ENCODE data around the gene ALPK1.

The ALPK1 gene

DNA sequence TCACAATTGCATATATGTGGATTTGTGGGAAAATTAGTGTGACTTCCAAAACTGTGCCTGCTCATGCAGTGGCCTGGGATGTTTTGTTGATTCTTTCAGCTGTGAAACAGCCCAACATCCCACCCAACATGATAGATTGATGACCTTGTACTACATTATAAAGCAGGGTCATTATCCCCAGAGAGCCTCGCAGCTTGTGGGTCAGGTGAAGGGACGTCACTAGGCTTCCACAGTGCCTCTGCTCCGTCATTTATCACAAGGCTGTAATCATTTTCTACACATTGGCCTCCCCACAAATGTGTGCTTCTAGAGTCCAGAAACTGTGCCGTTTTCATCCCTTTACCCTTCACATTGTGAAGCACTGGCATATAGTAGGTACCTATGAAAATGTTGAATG lies 31.6 kb downstream of the ALPK1 start:
- no peak for DNase-seq

DNA sequence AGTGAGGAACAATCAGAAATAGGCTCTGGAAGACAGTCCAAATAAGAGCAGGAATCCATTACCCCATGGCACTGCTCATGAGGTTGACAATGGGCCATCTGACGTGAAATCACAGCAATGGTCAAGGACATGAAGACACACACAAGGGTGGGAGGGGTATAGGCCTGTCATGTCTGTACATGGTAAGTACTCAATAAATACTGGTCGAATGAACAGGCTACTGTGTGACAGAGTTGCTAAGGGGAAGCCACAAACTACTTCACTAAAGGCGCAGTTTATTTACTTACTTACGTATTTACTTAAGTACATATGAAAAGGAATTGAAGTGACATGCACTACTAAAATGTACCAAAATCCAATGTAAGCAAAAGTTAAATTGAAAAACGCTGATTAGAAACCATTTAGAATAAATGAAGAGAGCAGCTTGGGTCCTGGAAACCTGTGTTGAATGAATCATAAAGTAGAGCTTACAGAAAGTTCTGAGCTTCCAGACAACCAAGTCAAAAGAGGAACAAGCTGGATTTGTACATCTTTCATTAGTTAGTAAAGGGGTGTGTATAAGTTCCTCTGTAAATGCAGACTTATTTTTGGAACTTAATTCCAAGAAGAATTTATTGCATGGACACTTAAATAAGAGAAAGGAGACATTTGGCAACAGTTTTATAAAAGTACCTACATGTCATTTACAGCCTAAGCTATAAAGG lies 32.7 kb downstream of the ALPK1 start:
- DNase-seq, result no peak

DNA sequence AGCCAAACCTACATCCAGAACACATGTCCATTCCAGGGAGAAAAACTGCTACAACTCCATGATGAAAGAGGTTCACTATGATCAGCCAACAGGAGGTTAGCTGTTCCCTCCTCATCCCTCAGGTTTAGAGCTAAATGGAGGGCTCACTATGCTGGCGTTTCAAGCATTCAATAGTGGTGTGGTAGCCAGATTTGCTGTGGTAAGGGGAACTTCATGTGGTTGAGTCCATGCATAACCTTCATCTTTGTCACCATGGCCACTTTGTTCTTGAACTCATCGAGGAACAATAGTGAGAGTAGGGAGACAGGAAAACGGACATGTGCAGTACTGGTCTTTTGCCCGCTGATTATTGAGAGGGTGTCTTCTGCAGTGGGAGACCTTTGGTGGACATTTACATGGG lies 33.8 kb downstream of the ALPK1 start:
- DNase-seq, result no peak

DNA sequence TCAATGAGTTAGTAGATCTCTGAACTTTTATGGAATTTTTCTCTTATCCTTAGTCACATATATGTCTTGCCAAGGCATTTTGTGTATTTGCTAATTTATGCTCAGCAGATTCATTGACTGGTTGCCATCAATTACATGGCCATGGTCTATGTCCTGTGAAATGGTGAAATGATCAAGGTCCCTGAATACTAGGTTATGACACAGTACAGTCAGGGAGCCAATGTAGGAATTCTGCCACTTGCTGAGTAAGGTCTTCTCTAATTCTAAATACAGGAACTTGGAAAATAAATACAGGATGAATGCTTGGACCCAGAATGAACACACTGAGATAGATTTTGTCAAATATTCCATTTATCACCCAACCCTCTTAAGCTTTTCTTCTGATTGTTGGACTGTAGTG lies 35.2 kb downstream of the ALPK1 start:
- DNase-seq, result no peak

DNA sequence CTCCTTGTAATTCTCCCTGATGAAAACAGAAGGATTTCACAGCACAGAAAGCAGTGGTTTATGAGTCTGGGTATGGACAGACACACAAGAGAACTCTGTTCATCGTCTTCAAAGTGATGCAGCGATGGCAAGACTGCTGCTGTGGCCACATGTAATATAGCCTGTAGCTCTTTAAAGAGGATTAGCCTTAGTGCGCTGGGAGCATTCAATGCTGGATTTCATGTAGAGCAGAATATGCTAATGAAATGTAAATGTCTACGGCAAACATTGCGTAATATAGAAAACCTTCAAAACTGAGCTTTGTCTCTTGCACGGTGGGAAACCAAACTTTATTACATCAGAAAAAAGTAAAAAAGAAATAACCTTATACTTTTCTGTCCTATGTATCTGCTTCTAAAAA lies 42.9 kb downstream of the ALPK1 start:
- DNase-seq, result no peak

DNA sequence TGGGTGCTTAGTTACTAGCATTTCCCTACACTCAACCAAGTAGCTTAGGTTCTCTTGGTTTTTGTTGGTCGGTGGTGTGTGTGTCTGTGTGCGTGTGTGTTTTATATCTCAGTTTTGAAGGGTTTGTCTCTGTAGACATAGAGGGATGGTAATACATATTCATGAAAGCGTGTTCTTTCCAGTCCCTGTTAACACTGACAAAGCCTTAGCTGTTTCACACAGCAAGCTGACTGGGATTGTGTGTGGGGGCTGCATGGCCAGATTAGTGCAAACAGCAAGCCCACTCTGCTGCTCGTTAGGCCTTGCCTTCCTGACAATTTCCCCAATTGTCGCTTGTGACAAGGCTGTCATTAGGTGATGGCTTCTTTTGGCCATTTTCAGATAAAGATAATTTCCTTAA lies 43.9 kb downstream of the ALPK1 start:
- no peak for DNase-seq

DNA sequence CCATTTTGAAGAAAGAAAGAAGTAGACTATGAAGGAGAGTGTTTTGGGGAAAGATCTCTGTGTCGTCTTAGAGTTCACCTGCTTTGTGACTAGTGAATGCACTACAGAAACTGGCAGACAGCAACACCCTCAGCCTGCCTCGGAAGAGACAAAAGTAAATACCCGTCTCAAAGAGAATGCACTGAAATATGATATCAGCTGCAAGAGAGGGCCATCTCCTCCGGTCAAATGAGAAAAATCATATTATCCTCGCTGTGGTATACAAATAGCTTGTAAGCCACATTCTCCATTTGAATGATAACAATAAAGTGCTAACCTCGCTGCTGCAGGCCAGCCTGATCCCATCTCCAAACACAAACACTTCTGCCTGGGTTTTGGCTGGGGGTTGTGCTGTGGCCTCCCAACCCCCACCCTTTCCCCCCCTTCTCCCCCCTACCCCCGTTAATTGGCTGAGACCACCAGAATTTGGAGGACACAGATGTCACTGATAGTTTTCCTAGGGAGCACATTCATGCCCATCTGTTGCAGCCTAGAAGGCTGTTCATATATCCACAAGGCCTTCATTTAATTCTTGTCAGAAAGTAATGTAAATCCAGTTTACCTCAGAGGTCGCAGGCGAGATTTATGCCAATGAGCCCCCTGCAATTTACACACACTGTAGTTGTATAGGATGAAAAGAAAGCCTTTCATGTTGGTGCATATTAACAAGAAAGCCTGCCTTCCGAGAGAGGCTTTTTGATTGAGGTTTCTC lies 46.3 kb downstream of the ALPK1 start:
- DNase-seq, result peak; percentile 8

DNA sequence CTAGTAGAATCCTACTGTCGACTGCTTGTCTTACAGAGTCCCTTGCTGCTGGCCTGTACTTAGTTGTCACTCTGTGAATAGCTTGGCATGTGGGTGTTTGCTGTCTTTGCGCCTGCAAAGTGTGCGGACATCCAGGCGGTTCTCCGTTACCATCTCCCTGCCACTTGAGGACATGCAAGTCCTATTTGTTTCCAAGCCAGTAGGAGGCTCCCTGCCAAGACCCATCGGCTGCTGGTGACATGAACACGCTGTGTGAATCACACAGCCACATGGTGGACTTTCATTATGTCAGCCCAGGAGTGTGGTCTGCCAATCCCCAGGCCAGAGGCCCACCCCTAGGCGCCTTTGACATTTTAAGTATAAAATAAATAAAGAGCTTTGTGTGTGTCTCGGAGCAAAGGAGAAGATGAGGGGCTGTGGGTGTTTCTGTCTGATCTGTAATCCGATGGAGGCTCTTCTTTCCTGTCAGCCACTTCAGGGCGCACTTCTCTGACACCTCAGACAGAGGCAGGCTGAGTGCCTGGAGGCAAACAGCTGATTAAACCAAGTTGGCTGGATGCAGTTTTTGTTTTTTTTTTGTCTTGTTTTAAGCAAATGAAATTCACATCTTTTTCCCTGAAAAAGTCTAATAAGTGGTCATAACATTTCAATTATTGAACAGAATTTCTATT lies 51.5 kb downstream of the ALPK1 start:
- DNase-seq, result peak; percentile 49

DNA sequence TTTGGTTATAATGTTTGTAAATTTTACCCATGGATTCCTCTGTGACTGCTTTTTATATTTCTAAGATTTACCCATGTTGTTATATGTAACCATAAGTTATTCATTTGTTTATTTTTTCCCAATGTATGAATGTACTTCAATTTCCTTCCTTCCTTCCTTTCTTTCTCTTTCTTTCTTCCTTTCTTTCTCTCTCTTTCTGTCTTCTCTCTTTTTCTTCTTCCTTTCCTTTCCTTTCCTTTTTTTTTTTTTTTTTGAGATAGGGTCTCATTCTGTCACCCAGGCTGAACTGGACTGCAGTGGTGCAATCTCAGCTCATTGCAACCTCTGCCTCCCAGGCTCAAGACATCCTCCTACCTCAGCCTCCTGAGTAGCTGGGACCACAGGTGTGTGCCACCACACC lies 55.6 kb downstream of the ALPK1 start:
- DNase-seq, result no peak

DNA sequence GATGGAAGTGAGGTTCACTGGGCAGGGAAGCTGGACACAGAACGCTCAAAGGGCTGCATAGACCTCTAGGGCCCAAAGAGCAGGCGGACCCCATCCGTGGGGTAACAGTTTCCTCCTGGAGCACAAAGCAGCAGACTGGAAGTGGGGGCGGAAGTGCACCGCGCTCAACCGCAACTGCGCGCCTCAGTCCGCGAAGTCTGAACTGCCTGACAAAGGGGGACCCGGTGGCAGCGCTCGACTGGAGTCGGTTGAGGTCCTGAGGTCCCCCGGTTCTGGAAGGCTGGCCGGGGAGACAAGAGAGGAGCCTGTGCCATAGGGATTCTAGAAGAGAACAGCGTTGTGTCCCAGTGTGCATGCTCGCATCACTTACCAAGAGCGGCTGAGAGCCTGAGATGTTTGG lies 58.5 kb downstream of the ALPK1 start:
- DNase-seq, result no peak

DNA sequence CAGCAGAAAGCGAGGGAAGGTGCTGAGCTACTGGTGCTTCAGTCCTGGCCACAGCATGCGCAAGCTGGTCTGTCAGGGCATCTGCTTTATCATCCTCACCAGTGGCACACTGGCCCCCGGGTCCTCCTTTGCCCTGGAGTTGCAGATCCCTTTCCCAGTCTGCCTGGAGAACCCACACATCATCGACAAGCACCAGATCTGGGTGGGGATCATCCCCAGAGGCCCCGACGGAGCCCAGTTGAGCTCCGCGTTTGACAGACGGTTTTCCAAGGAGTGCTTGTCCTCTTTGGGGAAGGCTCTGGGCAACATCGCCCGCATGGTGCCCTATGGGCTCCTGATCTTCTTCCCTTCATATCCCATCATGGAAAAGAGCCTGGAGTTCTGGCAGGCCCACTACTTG lies 60.3 kb downstream of the ALPK1 start:
- no peak for DNase-seq

DNA sequence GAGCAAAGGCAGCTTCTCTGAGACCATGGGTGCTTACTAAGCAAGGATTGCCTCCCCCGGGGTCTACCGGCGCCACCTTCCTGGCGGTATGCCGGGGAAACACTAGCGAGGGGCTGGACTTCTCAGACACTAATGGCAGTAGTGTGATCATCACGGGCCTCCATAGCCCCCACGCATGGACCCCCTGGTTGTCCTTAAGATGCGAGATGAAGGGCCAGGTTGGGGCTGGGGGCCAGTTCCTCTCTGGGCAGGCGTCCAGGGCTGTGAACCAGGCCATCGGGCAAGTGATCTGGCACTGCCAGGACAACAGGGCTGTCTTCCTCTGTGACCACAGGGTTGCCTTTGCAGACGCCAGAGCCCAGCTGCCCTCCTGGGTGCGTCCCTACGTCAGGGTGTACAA lies 60.7 kb downstream of the ALPK1 start:
- DNase-seq, result no peak

DNA sequence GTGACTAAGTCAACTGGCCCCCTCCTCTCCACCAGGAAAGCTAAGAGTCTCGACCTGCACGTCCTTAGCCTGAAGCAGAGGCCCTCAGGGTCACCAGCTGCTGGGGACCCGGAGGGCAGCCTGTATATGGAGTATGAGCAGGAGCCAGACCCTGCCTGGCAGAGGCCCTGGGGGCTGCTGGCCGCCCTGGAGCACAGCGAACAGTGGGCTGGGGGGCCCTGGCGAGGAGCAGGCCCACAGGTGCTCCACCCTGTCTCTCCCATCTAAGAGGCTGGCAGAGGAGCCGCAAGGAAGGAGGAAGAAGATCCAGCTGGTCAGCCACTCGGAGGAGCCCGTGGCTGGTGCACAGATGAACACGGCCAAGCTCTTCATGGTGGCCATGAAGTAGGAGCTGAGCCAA lies 61.2 kb downstream of the ALPK1 start:
- no peak for DNase-seq

DNA sequence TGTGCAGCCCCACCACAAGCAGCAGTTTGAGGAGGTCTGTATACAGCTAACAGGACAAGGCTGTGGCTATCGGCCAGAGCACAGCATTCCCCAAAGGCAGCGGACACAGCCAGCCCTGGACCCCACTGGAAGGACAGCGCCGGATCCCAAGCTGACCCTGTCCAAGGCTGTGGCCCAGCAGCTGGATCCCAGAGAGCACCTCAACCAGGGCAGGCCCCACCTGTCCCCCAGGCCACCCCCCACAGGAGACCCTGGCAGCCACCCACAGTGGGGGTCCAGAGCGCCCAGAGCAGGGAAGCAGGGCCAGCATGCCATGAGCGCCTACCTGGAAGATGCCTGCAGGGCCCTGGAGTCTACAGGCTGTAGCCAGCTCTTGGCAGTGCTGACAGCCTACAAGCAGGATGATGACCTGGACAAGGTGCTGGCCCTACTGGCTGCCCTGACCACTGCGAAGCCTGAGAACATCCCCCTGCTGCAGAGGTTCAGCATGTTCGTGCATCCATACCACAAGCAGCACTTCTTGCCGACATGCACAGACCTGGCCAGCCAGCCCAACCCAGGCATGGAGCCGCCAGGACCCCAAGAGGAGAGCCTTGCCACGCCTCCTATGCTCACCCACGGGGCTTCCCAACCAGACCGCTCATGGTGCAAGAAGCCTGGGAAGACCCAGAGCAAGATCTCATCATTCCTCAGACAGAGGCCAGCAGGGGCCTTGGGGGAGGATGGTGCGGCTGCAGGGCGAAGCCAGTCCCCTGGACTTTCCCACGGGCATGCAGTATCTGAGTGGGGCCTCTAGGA lies 62.0 kb downstream of the ALPK1 start:
- no peak for DNase-seq

DNA sequence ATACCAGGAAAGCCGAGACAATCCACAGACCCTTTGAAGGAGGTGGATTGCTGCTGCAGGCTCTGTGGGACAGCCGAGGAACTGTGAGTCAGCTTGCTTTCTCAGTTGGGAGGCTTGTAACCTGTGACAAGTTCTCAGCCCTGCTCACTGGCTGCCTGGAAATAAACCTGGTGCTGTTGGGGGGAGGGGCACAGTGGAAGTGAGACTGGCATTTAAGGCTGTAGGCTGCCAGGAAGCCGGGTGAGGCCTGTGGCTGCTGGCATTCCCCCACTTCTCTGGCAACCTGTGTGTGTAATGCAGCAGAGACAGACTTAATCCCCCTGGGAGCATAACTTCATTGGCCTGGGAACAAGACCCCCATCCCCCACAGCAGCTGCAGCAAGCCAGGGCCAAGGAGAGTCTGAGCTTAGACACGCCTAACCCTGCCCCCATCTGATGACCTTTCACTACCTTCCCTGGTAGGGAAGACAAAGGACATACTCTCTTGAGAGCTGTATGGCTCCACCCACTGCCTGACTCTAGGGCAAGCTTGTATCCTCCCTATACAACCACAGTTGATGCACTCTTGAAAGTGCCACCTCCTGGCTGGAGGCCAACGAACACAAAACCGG lies 64.1 kb downstream of the ALPK1 start:
- no peak for DNase-seq

DNA sequence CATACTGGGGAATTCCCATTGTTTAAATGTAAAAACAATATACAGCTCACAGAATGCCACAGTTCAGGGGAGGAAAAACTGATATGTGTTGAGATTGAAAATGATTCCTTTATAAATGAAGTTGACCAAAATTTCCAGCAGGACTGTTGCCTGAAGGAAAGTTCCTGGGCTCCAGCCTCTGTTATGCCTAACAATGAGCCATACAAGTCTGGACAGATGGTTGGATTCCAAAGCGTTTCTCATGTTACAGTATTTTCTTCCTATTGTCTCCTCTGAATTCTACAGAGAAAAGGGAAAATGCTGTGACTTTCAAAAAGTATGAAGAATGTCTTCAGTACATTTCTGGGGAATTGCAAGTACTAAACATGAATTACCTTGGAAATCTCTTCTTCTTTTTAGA lies 73.3 kb downstream of the ALPK1 start:
- DNase-seq, result no peak

DNA sequence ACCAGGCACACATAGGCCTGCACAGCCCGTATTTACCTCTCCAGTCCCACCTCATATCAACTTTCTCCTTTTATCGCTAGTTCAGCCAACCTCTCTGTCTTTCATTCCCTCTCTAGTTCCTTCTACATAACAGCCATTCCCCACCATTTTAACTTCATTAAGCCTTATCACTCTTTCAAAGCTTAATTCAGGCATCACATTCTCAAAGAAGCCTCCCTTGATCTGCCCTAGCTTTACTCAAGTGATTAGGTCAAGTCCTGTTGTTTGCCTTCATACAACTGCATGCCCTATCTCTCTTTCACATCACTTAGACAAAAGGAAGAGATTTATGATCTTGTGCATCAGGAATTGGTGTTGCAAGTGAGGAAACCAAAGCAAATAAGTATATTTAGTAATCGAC lies 74.2 kb downstream of the ALPK1 start:
- no peak for DNase-seq

DNA sequence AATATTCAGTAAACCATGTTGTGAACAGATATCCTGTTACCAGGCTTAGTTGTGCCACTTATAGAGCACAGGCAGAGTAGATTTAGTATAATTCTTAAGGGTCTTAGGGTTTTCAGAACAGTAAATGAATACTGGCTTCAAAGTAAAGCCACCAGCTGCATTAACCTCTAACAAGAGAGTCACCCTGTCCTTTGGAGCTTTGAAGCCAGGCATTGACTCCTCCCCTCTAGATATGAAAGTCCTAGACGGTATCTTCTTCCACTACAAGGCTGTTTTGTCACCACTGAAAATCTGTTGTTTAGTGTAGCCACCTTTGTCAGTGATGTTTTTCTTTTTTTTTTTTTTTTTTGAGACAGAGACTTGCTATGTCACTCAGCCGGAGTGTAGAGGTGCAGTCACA lies 77.7 kb downstream of the ALPK1 start:
- no peak for DNase-seq

DNA sequence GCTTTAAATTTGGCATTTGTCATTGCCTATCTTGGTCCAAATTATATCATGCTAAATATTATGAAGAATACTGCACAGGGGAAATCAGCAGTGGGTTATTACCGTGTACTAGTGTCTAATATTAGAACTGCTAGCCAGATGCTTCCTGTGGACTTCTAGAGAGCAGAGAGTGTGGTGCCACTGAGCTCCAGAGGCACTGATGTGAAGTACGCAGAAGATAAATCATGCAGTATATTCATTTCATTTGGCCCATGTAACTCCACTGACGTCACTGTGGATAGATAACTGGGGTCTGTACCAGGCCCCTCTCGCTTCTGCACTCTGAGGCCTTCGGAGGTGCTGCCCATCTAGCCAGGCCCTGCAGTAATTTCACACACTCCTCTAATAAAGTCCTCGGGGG lies 80.0 kb downstream of the ALPK1 start:
- DNase-seq, result no peak

DNA sequence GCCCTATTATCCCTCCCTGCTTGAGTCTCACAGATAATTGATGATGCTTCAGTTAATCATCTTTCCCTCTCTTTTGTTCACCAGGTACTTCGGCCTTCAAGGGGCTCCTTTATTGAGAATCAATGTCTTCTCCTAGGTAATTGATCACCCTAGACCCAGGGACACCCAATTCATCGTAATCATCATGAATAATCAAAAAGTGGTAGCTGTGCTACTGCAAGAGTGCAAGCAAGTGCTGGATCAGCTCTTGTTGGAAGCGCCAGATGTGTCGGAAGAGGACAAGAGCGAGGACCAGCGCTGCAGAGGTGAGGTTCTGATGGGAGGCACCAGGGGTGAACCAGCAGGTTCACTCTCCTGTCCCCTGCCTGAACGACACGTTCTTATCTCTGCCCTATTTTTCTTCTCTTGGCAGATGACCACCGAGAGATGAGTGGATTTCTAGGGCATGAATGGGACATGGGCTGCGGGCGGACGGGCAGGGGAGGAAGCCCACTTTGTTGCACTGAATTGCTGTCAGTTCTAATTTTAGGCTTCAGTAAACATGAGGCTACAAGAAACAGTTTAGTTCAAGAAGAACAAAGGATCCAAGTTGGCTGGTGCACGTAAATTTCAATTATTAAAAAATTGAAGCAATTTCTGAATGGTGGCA lies 80.5 kb downstream of the ALPK1 start:
- no peak for DNase-seq

DNA sequence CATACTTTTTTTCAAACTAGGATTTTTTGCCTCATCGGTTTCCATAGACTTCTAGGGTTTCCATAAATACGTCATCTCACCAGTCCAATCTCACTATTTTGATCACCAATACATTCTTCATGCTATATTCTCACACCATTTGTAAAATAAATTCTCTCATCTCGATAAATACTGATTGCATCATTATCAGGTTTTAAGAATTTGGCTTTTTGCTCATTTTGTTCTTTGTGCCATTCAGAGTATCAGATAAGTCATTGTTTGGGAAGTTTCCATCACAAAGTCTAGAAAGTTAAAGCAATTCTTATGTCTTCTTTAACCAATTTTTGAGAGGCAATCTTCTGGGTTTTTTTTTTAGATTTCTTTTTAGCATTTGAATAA lies 81.1 kb downstream of the ALPK1 start:
- no peak for DNase-seq

DNA sequence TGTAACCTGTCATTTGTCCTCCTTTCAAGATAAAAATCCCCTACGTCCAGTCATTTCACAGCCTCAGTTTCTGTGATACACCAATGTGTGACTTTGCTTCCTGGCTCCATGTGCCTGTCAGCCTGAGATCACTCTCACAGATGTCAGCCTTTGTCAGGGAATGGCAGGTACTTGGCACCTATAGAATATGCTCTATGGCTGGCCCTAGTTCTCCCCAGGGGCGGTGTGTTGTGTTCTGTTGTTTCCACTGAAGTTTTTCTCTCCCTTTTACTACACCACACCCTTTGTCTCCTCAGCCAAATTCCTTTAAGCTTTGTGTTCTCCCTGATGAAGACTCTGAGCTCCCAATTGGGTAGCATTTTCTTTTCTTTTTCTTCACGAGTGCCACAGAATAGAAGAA lies 81.7 kb downstream of the ALPK1 start:
- no peak for DNase-seq

DNA sequence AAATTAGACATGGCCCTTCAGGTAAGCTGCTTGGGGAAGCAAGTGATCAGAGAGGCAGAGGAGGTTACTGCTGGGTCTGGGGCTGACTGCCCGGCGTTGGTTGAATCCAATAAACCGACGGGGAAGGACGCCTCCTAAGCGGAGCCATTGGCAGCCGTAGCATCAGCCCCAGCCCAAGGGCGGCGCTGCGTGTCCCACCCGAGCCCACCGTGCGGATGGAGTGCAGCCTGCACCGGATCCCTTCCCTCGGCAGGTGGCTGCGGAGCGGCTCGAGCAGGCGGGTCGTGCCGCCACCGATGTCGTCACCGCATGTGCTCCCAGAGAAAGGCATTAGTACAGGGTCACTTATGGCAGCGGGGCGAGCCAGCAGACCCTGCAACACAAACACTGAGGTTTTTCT lies 82.1 kb downstream of the ALPK1 start:
- DNase-seq, result no peak

Measured in NCI-H146 (cell line).